GM19240 (cell line): ENCODE results near the gene MAP4K5.

Source experiments
- DNase-seq: peaks from one replicate; pipeline ENCODE4 v3.0.0; 2011; ENCODE audit warnings: low spot score; ENCODE audit not compliant: insufficient read length

The MAP4K5 gene

GRCh38 chr14:50477760-50478159, 54.6 kb downstream of the MAP4K5 start:
- DNase-seq, result no peak

- no peak for DNase-seq
Measured at GRCh38 chr14:50476134-50476533, 56.2 kb downstream of the MAP4K5 start.

- no peak for DNase-seq
Measured at GRCh38 chr14:50475460-50475859, 56.9 kb downstream of the MAP4K5 start.

- no peak for DNase-seq
Measured at GRCh38 chr14:50471838-50472465, 60.4 kb downstream of the MAP4K5 start.

GRCh38 chr14:50469982-50470381, 62.4 kb downstream of the MAP4K5 start:
- no peak for DNase-seq

- no peak for DNase-seq
Measured at GRCh38 chr14:50462111-50462510, 70.3 kb downstream of the MAP4K5 start.

- no peak for DNase-seq
Measured at GRCh38 chr14:50453869-50454268, 78.5 kb downstream of the MAP4K5 start.

GRCh38 chr14:50452979-50453705, 79.2 kb downstream of the MAP4K5 start:
- no peak for DNase-seq

- DNase-seq, result no peak
Measured at GRCh38 chr14:50452296-50452695, 80.1 kb downstream of the MAP4K5 start.

GRCh38 chr14:50451854-50452253, 80.5 kb downstream of the MAP4K5 start:
- no peak for DNase-seq

GRCh38 chr14:50447461-50447860, 84.9 kb downstream of the MAP4K5 start:
- DNase-seq, result no peak

- DNase-seq, result no peak
Measured at GRCh38 chr14:50434528-50434927, 97.8 kb downstream of the MAP4K5 start.

- no peak for DNase-seq
Measured at GRCh38 chr14:50432131-50432530, 100.2 kb downstream of the MAP4K5 start.

GRCh38 chr14:50425816-50426215, 106.6 kb downstream of the MAP4K5 start:
- DNase-seq, result no peak

GRCh38 chr14:50425105-50425504, 107.3 kb downstream of the MAP4K5 start:
- no peak for DNase-seq

GRCh38 chr14:50423529-50423928, 108.8 kb downstream of the MAP4K5 start:
- no peak for DNase-seq

- no peak for DNase-seq
Measured at GRCh38 chr14:50421499-50421898, 110.9 kb downstream of the MAP4K5 start.

- DNase-seq, result no peak
Measured at GRCh38 chr14:50417853-50418252, 114.5 kb downstream of the MAP4K5 start.

GRCh38 chr14:50410921-50411320, 121.4 kb downstream of the MAP4K5 start:
- DNase-seq, result no peak

- DNase-seq, result no peak
Measured at GRCh38 chr14:50410071-50410470, 122.3 kb downstream of the MAP4K5 start.

- DNase-seq, result no peak
Measured at GRCh38 chr14:50407111-50407812, 125.1 kb downstream of the MAP4K5 start.

GRCh38 chr14:50403419-50403818, 128.9 kb downstream of the MAP4K5 start:
- DNase-seq, result no peak

GRCh38 chr14:50402965-50403364, 129.4 kb downstream of the MAP4K5 start:
- DNase-seq, result no peak
